ENCODE measurements around the gene CACNB4.

DNA sequence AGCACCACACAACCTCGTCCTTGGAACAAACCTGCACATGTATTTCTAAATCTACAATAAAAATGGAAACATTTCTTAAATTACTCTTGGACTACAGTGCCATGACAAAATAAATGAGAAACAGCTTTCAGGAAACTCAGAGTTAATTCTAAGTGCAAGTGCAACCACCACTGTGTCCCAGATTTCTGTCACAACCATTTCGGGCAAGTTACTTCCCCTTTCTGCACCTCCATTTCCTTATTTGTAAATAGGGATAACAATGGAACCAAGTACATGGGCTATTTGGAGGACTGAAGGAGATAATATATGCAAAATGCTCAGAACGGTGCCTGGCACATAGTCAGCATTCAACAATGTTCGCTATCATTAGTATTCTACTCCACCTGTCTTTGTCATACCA, 93.2 kb downstream of the CACNB4 start:
- TF ChIP-seq POLR2A (IDR thresholded peaks at IDR 0.05) (no peak), POLR2AphosphoS5 (IDR thresholded peaks at IDR 0.05) (no peak)
- TF ChIP-seq, protein P1, sequence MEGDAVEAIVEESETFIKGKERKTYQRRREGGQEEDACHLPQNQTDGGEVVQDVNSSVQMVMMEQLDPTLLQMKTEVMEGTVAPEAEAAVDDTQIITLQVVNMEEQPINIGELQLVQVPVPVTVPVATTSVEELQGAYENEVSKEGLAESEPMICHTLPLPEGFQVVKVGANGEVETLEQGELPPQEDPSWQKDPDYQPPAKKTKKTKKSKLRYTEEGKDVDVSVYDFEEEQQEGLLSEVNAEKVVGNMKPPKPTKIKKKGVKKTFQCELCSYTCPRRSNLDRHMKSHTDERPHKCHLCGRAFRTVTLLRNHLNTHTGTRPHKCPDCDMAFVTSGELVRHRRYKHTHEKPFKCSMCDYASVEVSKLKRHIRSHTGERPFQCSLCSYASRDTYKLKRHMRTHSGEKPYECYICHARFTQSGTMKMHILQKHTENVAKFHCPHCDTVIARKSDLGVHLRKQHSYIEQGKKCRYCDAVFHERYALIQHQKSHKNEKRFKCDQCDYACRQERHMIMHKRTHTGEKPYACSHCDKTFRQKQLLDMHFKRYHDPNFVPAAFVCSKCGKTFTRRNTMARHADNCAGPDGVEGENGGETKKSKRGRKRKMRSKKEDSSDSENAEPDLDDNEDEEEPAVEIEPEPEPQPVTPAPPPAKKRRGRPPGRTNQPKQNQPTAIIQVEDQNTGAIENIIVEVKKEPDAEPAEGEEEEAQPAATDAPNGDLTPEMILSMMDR (IDR thresholded peaks at IDR 0.05 in 8 of 11, conservative IDR thresholded peaks at IDR 0.05 in 3 of 11), result no peak
